Measurements from ENCODE around the gene ADAMTSL1.

The ADAMTSL1 gene

GRCh38 chr9:18706648-18707047, 232.7 kb downstream of the ADAMTSL1 start:
- ChIA-PET CTCF (no interaction called here), POLR2A (no interaction called here)
- no peak for DNase-seq (ENCODE audit: extremely low spot score)
- TF ChIP-seq L3MBTL2 (conservative IDR thresholded peaks at IDR 0.05) (no peak), FOXK2 (IDR thresholded peaks at IDR 0.05) (no peak), FOXM1 (IDR thresholded peaks at IDR 0.05; ENCODE audit: borderline replicate concordance) (no peak), BHLHE40 (IDR thresholded peaks at IDR 0.05; ENCODE audit: borderline replicate concordance) (no peak), ZNF384 (IDR thresholded peaks at IDR 0.05) (no peak), ELF4 (IDR thresholded peaks at IDR 0.05) (no peak), LEF1 (IDR thresholded peaks at IDR 0.05; ENCODE audit: borderline replicate concordance) (no peak), PKNOX1 (IDR thresholded peaks at IDR 0.05) (no peak), TARDBP (IDR thresholded peaks at IDR 0.05) (no peak), SUZ12 (IDR thresholded peaks at IDR 0.05) (no peak)

GRCh38 chr9:18707061-18707461, 233.1 kb downstream of the ADAMTSL1 start:
- POLR2A ChIA-PET = no interaction called here
- TF ChIP-seq L3MBTL2 (conservative IDR thresholded peaks at IDR 0.05) = no peak
- CTCF ChIA-PET = interaction anchor here (0.5 kb wide), 1 partner anchor 321 kb away, joined by 4 read pairs; no protein-coding TSS in a partner anchor
- no peak for DNase-seq (ENCODE audit: extremely low spot score)

GRCh38 chr9:18707489-18708205, 233.7 kb downstream of the ADAMTSL1 start:
- CTCF ChIA-PET = interaction anchor here (0.5 kb wide), 1 partner anchor 321 kb away, joined by 4 read pairs; no protein-coding TSS in a partner anchor
- POLR2A ChIA-PET = no interaction called here
- DNase-seq (ENCODE audit: extremely low spot score) = no peak
- TF ChIP-seq SUZ12 (IDR thresholded peaks at IDR 0.05) (no peak), HDGF (IDR thresholded peaks at IDR 0.05; ENCODE audit: borderline replicate concordance) (no peak), BHLHE40 (IDR thresholded peaks at IDR 0.05; ENCODE audit: borderline replicate concordance) (no peak), ZNF384 (IDR thresholded peaks at IDR 0.05) (no peak)

GRCh38 chr9:18708429-18708828, 234.5 kb downstream of the ADAMTSL1 start:
- TF ChIP-seq SUZ12 (IDR thresholded peaks at IDR 0.05) = no peak
- no peak for TF ChIP-seq LEF1 (IDR thresholded peaks at IDR 0.05; ENCODE audit: borderline replicate concordance)
- TF ChIP-seq SP1 (IDR thresholded peaks at IDR 0.05) = no peak
- no peak for TF ChIP-seq PKNOX1 (IDR thresholded peaks at IDR 0.05)
- TF ChIP-seq CTBP1 (IDR thresholded peaks at IDR 0.05; ENCODE audit: borderline replicate concordance) = no peak
- no peak for TF ChIP-seq FOXA1 (IDR thresholded peaks at IDR 0.05)
- TF ChIP-seq ZNF384 (IDR thresholded peaks at IDR 0.05) = no peak
- TF ChIP-seq ARNT (IDR thresholded peaks at IDR 0.05) = no peak
- TF ChIP-seq BHLHE40 (IDR thresholded peaks at IDR 0.05; ENCODE audit: borderline replicate concordance) = no peak
- no peak for TF ChIP-seq HDGF (IDR thresholded peaks at IDR 0.05; ENCODE audit: borderline replicate concordance)
- no peak for TF ChIP-seq ELF4 (IDR thresholded peaks at IDR 0.05)
- no peak for TF ChIP-seq L3MBTL2 (conservative IDR thresholded peaks at IDR 0.05)
- no peak for TF ChIP-seq TARDBP (IDR thresholded peaks at IDR 0.05)
- no peak for TF ChIP-seq FOXK2 (IDR thresholded peaks at IDR 0.05)
- TF ChIP-seq FOXM1 (IDR thresholded peaks at IDR 0.05; ENCODE audit: borderline replicate concordance) = no peak
- no peak for TF ChIP-seq NFRKB (IDR thresholded peaks at IDR 0.05)
- ChIA-PET POLR2A (no interaction called here), CTCF (no interaction called here)
- DNase-seq (ENCODE audit: extremely low spot score) = no peak

- TF ChIP-seq LEF1 (IDR thresholded peaks at IDR 0.05; ENCODE audit: borderline replicate concordance) (no peak), SP1 (IDR thresholded peaks at IDR 0.05) (no peak), BHLHE40 (IDR thresholded peaks at IDR 0.05; ENCODE audit: borderline replicate concordance) (no peak), L3MBTL2 (conservative IDR thresholded peaks at IDR 0.05) (no peak)
- POLR2A ChIA-PET = no interaction called here
- DNase-seq (ENCODE audit: extremely low spot score) = no peak
- CTCF ChIA-PET = no interaction called here
Observed at GRCh38 chr9:18710065-18710464, 236.1 kb downstream of the ADAMTSL1 start.

- no peak for DNase-seq (ENCODE audit: extremely low spot score)
- POLR2A ChIA-PET = no interaction called here
- CTCF ChIA-PET = no interaction called here
- TF ChIP-seq LEF1 (IDR thresholded peaks at IDR 0.05; ENCODE audit: borderline replicate concordance) = no peak
- TF ChIP-seq FOXM1 (IDR thresholded peaks at IDR 0.05; ENCODE audit: borderline replicate concordance) = no peak
- TF ChIP-seq SUZ12 (IDR thresholded peaks at IDR 0.05) = no peak
- TF ChIP-seq HDGF (IDR thresholded peaks at IDR 0.05; ENCODE audit: borderline replicate concordance) = no peak
- TF ChIP-seq CTBP1 (IDR thresholded peaks at IDR 0.05; ENCODE audit: borderline replicate concordance) = no peak
- no peak for TF ChIP-seq FOXA1 (IDR thresholded peaks at IDR 0.05)
- TF ChIP-seq ELF4 (IDR thresholded peaks at IDR 0.05) = no peak
- TF ChIP-seq PKNOX1 (IDR thresholded peaks at IDR 0.05) = no peak
- no peak for TF ChIP-seq SP1 (IDR thresholded peaks at IDR 0.05)
- TF ChIP-seq ZNF384 (IDR thresholded peaks at IDR 0.05) = no peak
- no peak for TF ChIP-seq BHLHE40 (IDR thresholded peaks at IDR 0.05; ENCODE audit: borderline replicate concordance)
- no peak for TF ChIP-seq TARDBP (IDR thresholded peaks at IDR 0.05)
- no peak for TF ChIP-seq L3MBTL2 (conservative IDR thresholded peaks at IDR 0.05)
- TF ChIP-seq ARNT (IDR thresholded peaks at IDR 0.05) = no peak
- TF ChIP-seq FOXK2 (IDR thresholded peaks at IDR 0.05) = no peak
- TF ChIP-seq NFRKB (IDR thresholded peaks at IDR 0.05) = no peak
Observed at GRCh38 chr9:18717759-18718158, 243.8 kb downstream of the ADAMTSL1 start.

- POLR2A ChIA-PET = no interaction called here
- no peak for DNase-seq (ENCODE audit: extremely low spot score)
- TF ChIP-seq ARNT (IDR thresholded peaks at IDR 0.05) = no peak
- no peak for TF ChIP-seq FOXM1 (IDR thresholded peaks at IDR 0.05; ENCODE audit: borderline replicate concordance)
- TF ChIP-seq LEF1 (IDR thresholded peaks at IDR 0.05; ENCODE audit: borderline replicate concordance) = no peak
- TF ChIP-seq TARDBP (IDR thresholded peaks at IDR 0.05) = no peak
- TF ChIP-seq ZNF384 (IDR thresholded peaks at IDR 0.05) = no peak
- TF ChIP-seq SP1 (IDR thresholded peaks at IDR 0.05) = no peak
- no peak for TF ChIP-seq HDGF (IDR thresholded peaks at IDR 0.05; ENCODE audit: borderline replicate concordance)
- no peak for TF ChIP-seq NFRKB (IDR thresholded peaks at IDR 0.05)
- TF ChIP-seq SUZ12 (IDR thresholded peaks at IDR 0.05) = no peak
- no peak for TF ChIP-seq FOXA1 (IDR thresholded peaks at IDR 0.05)
- TF ChIP-seq L3MBTL2 (conservative IDR thresholded peaks at IDR 0.05) = no peak
- no peak for TF ChIP-seq PKNOX1 (IDR thresholded peaks at IDR 0.05)
- no peak for TF ChIP-seq BHLHE40 (IDR thresholded peaks at IDR 0.05; ENCODE audit: borderline replicate concordance)
- TF ChIP-seq FOXK2 (IDR thresholded peaks at IDR 0.05) = no peak
- TF ChIP-seq CTBP1 (IDR thresholded peaks at IDR 0.05; ENCODE audit: borderline replicate concordance) = no peak
- CTCF ChIA-PET = no interaction called here
Observed at GRCh38 chr9:18718393-18718792, 244.4 kb downstream of the ADAMTSL1 start.

All from HEK293T (cell line).